HPDE6-E6E7 (cell line): ENCODE data around the gene SPATA18.
"Not testable (repeated sequence)": the region's sequence is repeated elsewhere in the genome, so short reads cannot be mapped to it uniquely, and the experiment has no call there.

Source experiments
- DNase-seq: peaks from one replicate; pipeline ENCODE4 v3.0.0; 2011; ENCODE audit warnings: missing footprints; ENCODE audit errors: extremely low spot score

The SPATA18 gene

DNA sequence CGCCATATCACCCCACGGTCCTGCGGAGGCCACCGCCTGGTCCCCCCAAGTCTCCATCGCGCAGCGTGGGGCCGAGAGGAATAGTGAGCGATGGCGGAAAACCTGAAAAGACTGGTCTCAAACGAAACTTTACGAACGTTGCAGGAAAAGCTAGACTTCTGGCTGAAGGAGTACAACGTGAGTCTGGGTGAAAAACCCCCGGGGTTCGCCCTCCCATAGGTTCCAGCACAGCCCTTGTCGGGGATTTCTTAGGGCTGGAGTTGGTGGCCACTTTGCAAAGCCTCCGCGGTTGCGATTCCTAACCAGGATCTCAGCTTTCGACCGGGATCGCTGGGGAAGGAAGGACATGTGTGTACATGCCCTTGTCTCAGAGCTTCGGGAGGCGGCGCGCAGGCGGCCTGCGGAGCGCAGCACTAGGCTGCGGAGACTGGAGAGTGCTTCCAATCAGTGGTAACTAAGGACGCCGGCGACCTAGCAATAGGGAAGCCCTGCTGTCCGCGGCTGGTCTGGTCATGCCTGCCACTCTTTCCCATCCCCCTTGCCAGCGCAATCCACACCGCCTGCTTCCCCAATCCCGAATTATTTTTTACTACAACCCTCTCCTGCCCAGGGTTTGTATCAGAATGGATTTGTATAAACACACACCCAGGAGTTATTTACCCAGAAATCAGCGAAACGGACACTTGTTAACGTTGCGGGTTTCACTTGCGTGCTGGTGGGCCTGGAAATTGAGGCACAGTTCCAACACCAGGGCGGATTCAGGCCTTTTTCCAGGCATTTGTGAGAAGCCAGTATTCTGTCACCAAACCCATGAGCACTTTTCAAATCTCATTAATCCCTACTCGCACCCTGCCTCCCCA is 741 bp downstream of the SPATA18 start:
- peak; percentile 95 for DNase-seq

DNA sequence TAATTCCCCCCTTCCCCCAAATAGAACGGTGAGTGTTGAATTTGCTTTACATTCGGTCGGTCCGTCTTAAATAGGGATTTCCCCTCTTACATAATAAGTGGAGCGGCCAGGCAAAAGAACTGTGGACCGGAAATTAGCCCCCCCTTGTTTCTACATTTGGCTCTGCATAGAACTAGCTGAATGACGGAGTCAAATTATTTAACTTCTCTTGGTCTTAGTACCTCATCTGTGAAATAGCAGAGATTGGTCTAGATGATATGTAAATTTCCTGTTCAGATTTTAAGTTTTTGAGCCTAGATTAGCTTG is 1.3 kb downstream of the SPATA18 start:
- no peak for DNase-seq

DNA sequence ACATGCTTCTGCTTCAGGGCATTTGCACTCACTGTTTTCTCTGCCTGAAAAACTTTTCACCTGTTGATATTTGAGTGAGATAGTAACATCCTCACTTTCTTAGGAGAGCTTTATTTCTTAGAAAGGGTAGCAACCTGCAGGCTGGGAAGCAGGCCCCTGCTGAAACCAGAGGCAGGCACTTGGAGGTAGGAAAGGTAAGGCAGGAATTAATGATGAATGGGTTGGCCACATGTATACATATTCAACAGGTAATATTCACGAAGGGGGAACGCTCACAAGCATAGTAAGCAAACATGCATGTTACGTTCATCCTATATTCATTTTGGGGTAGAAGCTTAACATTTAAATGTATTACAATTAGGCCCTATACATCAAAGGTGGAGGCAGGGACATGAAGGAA is 3.1 kb downstream of the SPATA18 start:
- no peak for DNase-seq

DNA sequence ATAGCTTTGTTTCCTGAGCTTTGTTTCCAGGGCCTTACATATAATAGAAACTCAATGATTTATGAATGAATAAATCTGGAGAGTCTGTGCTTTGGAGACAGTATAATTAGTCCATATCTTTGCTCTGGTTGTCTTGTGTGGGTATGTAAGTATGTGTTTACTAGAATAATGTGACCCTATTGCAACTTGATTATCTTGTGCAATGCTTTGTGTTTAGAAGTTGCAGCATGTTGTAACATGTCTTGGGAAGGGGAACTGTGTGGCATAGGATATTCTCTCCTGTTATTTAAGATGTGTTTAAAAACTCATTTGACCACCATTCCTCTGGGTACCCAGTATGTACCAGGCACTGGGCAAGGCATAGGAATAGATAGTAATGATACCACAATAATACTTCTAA is 6.1 kb downstream of the SPATA18 start:
- DNase-seq = no peak

DNA sequence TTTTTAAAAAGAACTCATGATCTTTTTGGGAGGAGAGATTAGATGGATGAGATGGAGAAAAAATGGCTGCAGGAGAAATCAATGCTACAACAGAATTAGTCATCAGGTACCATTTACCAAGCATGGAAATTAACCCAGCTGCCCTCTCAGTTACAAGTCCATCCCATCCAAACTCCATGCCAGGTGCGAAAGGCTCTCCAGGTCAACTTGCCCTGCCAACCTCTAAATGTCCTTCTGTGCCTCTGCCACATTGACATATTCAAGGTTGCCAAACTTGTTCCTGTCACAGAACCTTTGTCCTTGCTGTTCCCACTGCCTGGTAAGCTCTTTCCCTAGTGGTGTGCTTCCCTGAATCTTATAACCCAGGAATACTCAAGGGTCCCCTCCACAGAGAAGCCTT is 7.2 kb downstream of the SPATA18 start:
- no peak for DNase-seq

DNA sequence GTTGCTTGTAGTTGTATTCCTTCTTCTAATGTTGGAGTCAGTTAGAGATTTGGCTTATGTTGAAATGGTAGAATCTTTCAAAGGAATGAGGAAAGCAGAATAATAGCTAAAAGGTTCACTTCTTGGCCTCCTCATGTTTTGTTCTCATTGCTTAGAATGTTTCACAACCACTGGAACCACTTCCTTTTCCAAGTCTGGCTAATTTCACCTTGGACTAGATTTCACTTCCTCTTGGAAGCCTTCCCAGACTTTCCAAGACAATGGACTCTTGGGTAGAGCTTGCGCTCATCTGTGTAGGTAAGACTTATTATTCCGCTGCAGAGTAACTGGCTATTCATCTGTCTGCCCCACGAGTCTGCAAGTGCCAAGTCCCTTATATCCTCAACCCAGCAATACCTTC is 8.3 kb downstream of the SPATA18 start:
- DNase-seq = peak; percentile 27

DNA sequence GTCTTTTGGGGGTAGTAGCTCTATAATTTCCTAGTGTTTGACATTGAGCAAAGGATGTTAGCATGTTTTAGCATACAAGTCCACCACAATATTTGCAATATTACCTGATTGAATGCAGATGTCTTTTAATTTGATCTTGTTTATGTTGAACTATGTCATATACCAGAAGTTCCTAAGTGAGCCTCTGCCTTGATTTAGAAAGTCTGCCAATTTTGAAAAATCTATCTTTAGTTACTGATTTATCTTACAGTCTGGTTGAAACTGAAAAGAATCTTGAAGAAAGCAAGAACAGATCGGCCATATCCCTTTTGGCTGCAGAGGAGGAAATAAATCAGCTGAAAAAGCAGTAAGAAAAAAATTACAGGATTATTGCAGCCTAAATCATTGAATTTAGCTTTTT is 18.5 kb downstream of the SPATA18 start:
- DNase-seq = no peak

DNA sequence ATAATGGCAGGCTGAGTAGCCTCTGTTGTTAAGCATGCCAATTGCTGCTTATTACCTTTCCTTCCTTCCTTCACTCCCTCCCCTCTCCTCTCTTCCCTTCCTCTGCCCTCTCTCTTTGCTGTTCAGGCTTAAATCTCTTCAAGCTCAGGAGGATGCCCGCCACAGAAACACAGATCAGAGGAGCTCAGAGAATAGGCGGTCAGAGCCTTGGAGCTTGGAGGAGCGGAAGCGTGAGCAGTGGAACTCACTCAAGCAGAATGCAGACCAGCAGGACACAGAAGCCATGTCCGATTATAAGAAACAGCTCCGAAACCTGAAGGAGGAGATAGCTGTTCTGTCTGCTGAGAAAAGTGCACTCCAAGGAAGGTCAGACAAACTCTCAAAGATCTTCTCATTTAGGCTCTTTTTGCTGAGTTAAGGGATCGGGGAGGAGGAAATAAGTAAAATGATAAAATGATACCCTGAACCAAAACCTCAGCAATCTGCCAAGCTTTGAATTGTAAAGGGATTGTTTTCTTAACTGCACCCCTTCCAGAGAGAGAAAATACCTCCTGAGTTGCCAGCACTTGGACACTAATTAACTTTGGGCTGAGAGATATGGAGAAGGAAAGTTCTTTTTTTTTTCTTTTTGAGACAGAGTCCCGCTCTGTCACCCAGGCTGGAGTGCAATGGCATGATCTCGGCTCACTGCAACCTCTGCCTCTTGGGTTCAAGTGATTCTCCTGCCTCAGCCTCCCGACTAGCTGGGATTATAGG is 20.9 kb downstream of the SPATA18 start:
- no peak for DNase-seq

DNA sequence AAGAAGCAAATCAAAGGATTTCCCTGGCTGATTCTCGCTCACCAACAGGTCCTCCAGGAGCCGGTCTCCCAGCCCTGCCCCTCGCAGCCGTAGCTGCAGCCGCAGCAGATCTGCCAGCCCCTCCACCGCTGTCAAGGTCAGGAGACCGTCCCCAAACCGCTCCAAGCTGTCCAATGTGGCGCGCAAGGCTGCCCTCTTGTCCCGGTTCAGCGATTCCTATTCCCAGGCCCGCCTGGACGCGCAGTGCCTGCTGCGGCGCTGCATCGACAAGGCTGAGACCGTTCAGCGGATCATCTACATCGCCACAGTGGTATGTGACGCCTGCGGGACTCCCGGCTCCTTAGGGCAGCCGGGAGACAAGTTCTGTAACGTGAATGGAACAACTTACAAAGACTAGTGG is 25.6 kb downstream of the SPATA18 start:
- DNase-seq = no peak

DNA sequence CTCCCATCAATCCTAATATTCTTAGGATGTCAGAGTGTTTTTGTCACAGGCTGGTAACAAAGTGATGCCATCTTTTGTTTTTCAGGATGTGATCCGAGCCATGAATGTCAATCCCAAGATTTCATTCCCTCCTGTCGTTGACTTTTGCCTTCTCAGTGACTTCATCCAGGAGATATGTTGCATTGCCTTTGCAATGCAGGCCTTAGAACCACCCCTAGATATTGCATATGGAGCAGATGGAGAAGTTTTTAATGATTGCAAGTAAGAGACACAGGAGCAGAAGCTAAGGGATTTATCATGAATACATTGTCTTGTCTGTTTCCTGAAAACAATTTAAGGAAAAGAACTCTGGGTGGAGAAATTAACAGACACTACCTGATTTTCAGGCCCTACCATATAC is 28.6 kb downstream of the SPATA18 start:
- no peak for DNase-seq

DNA sequence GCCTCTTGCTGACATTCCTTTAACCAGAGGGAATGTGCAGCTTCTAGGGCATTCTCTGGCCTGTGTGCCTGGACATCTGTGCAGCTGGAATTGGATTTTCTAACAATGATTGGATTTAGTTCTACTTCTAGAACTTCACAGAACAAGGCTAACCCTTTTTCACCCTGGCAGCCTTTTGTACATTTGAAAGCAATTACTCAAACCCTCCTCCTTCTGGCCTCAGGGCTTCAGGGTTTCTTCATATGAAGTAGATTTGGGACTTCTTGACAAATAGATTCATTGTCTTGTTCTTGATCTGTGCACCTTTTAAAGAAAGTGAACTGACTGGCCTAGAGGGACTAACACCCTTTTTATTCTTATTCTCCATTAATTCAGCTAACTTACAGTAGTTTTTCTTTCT is 30.1 kb downstream of the SPATA18 start:
- no peak for DNase-seq

DNA sequence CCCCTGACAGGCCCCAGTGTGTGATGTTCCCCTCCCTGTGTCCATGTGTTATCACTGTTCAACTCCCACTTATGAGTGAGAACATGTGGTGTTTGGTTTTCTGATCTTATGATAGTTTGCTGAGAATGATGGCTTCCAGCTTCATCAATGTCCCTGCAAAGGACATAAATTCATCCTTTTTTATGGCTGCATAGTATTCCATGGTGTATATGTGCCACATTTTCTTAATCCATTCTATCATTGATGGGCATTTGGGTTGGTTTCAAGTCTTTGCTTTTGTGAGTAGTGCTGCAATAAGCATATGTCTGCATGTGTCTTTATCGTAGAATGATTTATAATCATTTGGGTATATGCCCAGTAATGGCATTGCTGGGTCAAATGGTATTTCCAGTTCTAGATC is 35.3 kb downstream of the SPATA18 start:
- DNase-seq = not testable (repeated sequence)

DNA sequence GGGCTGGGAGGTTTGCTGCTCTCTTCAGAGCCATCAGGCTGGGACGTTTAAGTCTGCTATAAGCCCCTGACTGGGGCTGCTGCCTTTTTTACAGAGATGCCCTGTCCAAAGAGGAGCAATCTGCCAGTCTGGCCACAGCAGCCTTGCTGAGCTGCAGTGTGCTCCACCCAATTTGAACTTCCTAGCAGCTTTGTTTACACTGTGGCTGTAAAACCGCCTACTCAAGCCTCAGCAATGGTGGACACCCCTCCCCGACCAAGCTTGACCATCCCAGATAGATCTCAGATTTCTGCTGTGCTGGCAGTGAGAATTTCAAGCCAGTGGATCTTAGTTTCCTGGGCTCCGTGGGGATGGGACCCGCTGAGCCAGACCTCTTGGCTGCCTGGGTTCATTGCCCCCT is 40.7 kb downstream of the SPATA18 start:
- no peak for DNase-seq

DNA sequence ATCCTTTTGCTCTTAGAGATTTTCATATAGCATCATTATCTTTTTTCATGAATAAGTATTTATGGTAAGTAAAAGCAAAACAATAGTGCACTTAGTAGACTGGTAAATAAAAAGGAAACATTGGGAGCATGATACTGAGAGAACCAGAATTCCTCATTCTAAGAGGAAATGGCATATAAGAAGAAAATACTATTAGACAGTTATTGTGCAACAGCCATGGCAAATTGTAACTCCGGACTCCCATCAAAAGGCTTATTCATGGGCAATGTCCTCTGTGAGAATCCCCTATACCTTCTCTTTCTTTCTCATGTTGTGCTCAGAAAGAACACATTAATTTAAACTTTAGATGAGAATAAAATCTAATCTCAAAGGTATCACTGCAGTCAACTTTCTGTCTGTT is 42.4 kb downstream of the SPATA18 start:
- DNase-seq = no peak

DNA sequence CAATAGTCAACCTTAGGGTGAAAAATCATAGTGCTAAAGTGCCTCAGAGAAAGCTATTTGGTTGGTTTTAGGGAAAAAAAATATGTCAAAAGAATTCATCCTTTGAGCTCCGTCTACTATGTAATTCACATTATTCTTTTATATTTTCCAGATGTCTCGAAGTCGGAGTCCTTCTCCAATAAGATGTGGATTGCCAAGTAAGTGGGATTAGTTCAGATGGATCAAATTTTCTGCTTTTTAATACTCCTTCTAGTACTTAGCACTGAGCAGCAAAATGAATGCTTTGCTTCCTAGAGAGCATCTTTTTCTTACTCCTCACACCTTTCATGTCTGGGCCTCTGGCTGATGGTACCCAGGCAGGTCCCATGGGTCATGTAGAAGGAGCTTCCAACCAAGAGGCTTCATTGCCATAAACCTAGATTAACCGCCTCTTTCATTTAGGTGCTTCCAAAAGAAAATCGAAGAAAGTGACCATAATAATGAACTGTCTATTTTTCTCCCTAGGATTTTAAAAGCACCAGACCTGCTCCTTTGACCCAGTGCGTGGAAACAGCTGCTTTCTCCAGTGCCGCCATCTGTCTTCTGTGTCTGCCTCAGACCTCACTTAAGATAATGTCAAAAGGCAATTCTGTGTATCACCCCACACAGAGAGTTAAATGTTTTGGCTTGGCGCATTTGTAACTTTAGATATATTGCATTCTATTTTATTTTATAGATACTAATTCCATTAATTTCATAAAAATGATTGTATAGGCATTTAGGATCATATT is 43.5 kb downstream of the SPATA18 start:
- no peak for DNase-seq

DNA sequence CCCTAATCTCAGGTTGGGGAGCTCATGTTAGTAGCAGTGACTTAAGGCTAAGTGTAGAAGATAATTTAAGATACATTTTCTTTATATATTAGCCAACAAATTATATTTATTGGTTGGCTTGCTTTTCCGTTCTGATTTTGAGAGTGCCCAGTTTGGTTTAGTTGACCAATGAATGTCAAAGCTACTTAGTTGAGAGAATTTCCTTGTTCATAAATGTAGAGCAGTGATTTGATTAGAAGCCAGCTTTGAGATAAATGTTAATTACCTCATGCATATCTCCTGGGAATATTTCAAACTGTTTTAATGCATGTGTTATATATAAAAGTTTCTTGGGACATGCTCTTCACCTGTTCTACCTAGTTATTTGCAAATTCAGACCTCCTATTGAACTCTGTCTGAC is 44.3 kb downstream of the SPATA18 start:
- no peak for DNase-seq

DNA sequence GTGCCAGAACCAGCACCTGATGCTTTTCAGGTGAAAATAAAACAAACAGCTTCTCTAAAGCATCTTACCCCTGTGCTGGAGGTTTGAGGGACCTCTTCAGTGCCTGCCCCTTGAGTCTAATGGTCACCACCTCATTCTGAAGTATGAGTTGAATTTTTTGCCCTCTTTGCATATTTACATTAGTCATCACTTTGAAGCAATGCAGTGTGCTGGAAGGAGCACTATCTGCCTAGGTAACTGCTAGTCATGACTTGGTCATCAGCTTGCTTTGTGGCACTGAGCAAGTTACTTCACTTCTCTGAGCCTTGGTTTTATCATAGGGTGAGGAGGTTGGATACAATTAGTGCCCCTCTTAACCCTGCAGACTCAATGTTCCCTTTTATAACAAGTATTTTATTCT is 44.9 kb downstream of the SPATA18 start:
- peak; percentile 2 for DNase-seq

DNA sequence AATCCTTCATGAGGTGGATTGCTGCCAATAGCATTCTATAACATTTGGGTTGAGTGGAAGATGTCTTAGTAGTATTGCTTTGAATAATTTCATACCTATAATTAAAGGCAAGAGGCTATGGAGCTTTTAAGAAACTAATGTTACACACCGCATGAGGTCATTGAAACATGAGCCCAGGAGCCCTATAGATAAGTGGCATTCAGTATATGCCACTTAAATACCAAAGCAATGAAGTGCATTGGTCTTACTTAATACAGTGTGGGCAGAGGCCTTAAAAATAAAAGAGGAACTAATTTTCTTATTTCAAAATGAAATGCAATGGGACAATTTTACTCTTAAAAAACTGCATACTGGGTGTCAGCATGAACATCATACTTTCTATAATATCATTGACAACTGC is 47.5 kb downstream of the SPATA18 start:
- no peak for DNase-seq

DNA sequence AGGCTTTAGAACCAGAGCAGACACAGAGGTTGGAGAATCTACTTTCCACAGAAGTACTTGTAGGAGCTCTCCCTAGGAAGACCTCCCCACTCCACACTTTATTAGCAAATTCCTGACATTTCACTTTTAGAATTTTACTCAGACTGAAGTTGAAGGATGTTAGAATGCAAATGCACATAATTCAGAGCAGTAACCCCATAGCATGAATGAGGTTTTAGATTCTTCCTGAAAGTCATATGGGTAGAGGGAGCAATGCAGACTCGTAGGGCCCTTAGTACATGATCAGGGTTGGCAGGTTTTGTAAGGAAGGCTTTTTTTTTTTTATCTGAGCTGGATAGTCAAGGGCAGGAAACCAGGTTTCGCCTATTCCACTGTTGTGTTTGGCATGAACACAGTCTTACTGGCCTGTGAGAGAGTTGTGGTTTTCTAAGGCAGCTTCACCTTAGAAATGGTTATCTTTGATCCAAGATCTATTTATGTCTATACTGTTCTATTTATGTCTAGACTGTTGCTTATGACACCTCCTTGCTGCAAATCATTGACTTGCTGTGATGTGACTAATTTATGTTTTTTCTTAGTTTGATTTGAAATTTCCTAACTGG is 48.9 kb downstream of the SPATA18 start:
- no peak for DNase-seq

DNA sequence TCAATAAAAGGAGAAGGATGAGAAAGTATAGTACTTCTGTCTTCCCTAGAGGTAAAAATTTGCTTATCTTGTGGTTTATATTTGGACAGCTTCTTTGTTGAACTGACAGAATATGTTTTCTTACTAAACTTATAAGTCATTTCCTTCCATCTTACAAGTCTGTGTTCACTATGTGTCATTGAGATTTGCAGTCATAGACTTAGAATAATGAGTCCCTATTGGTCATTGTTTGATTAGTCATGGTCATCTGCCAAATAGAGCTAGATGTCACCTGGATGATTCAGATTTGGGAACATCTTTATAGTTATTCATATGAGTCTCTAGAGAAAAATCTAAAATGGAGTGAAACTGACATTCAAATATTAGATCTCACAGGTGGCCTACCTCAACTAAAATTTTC is 51.5 kb downstream of the SPATA18 start:
- peak; percentile 6 for DNase-seq

DNA sequence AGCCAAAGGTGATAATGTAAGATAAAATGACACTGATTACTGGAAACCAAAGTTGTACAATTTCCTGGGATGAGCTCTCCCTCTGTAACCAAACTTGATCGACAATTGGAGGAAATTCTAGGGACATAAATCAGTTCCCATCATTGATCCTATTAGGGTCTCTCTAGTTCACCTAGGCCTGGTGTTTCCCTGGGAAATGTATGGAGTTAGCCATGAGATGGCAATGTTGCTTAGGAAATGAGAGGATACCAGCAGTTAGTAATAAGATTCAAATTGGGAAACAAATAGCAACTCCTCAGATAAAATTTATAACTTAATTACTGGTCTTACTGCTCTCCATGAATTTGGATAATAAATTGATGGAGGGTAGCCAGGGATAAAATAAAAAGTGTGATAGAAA is 52.2 kb downstream of the SPATA18 start:
- no peak for DNase-seq

DNA sequence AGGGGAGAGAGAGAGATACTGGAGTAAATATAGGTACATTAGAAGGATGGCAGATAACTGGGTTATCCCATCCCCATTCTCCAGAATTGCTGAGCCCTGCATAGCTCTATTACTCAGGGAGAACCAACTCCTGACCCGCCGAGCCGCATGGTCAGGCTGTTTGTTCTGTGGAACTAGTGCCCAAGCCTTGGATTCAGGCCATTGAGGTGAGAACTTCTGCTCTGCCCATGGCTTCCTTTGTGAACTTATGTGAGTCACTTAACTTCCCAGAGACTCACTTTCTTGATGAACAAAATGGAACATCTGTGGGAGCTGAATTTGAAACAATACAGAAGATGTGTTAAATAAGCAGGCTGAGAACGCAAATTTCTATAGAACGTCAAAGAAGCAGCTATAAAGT is 54.2 kb downstream of the SPATA18 start:
- DNase-seq = no peak
